HL-60 (cell line): ENCODE measurements around the gene CCDC59.

Experiments used
- DNase-seq, 2 experiments: peaks; one replicate each; pipeline ENCODE4 v3.0.0-alpha.2; 2010 to 2020; ENCODE audit warnings: low read depth in 1 of 2, low spot score in 1 of 2
- H3K27ac ChIP-seq: fragments of 250-450 bp; sonication (Bioruptor Pico); replicated peaks from 2 replicates; pipeline ENCODE4 v1.5.1; 2020; ENCODE audit warnings: mild to moderate bottlenecking, moderate library complexity
- H3K27me3 ChIP-seq: fragments of 250-450 bp; sonication (Bioruptor Pico); 2 replicates; pipeline ENCODE4 v1.5.1; 2021; ENCODE audit warnings: mild to moderate bottlenecking, moderate library complexity; ENCODE audit not compliant: insufficient read depth, poor library complexity, severe bottlenecking
- H3K4me3 ChIP-seq: replicated peaks from 2 replicates; pipeline ENCODE4 v1.5.1; 2011; ENCODE audit warnings: mild to moderate bottlenecking, control low read depth, low read length; ENCODE audit not compliant: insufficient read depth
- GABPA ChIP-seq: IDR thresholded peaks from 2 replicates; pipeline ENCODE4 v1.6.1; 2012; ENCODE audit warnings: low read depth
- POLR2AphosphoS5 ChIP-seq: IDR thresholded peaks from 2 replicates; pipeline ENCODE4 v1.6.1; 2012; ENCODE audit warnings: low read depth
- SPI1 ChIP-seq: IDR thresholded peaks from 2 replicates; pipeline ENCODE4 v1.6.1; 2012; ENCODE audit warnings: low read depth, mild to moderate bottlenecking, borderline replicate concordance
- TF ChIP-seq, protein P1 (sequence below): IDR thresholded peaks from one replicate; pipeline ENCODE4 v1.5.1; 2011; ENCODE audit warnings: low read length, control low read depth, inconsistent platforms; ENCODE audit not compliant: insufficient read depth
- TF ChIP-seq, protein P2 (sequence below): IDR thresholded peaks from 2 replicates; pipeline ENCODE4 v1.6.1; 2012; ENCODE audit warnings: low read depth; ENCODE audit not compliant: insufficient replicate concordance

The CCDC59 gene

DNA sequence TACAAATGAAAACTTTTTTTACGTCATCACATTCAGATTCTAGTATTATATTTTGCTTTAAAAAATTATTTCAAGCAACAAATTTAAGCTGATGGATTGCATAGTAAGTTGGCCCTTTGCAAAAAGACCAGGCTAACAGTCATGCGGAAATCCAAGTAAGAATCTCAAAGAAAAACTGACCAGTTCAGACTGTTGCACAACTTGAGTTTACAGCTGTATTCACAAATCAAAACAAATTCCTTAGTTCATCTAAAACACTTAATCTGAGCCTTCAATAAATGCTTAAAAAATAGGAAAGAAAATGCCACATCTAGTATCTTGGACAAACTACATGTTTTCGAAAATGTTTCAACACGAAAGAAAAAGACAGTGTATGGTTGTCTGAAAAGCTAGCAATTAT lies 847 bp downstream of the CCDC59 start:
- TF ChIP-seq GABPA: no peak
- TF ChIP-seq, protein P1, sequence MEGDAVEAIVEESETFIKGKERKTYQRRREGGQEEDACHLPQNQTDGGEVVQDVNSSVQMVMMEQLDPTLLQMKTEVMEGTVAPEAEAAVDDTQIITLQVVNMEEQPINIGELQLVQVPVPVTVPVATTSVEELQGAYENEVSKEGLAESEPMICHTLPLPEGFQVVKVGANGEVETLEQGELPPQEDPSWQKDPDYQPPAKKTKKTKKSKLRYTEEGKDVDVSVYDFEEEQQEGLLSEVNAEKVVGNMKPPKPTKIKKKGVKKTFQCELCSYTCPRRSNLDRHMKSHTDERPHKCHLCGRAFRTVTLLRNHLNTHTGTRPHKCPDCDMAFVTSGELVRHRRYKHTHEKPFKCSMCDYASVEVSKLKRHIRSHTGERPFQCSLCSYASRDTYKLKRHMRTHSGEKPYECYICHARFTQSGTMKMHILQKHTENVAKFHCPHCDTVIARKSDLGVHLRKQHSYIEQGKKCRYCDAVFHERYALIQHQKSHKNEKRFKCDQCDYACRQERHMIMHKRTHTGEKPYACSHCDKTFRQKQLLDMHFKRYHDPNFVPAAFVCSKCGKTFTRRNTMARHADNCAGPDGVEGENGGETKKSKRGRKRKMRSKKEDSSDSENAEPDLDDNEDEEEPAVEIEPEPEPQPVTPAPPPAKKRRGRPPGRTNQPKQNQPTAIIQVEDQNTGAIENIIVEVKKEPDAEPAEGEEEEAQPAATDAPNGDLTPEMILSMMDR: no peak
- no peak for TF ChIP-seq POLR2AphosphoS5
- TF ChIP-seq SPI1: no peak
- TF ChIP-seq, protein P2, sequence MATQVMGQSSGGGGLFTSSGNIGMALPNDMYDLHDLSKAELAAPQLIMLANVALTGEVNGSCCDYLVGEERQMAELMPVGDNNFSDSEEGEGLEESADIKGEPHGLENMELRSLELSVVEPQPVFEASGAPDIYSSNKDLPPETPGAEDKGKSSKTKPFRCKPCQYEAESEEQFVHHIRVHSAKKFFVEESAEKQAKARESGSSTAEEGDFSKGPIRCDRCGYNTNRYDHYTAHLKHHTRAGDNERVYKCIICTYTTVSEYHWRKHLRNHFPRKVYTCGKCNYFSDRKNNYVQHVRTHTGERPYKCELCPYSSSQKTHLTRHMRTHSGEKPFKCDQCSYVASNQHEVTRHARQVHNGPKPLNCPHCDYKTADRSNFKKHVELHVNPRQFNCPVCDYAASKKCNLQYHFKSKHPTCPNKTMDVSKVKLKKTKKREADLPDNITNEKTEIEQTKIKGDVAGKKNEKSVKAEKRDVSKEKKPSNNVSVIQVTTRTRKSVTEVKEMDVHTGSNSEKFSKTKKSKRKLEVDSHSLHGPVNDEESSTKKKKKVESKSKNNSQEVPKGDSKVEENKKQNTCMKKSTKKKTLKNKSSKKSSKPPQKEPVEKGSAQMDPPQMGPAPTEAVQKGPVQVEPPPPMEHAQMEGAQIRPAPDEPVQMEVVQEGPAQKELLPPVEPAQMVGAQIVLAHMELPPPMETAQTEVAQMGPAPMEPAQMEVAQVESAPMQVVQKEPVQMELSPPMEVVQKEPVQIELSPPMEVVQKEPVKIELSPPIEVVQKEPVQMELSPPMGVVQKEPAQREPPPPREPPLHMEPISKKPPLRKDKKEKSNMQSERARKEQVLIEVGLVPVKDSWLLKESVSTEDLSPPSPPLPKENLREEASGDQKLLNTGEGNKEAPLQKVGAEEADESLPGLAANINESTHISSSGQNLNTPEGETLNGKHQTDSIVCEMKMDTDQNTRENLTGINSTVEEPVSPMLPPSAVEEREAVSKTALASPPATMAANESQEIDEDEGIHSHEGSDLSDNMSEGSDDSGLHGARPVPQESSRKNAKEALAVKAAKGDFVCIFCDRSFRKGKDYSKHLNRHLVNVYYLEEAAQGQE: no peak
- no peaks in the 10 kb centered on the region for H3K27me3 ChIP-seq
- peak overlapping the region; percentile 99 for H3K27ac ChIP-seq

DNA sequence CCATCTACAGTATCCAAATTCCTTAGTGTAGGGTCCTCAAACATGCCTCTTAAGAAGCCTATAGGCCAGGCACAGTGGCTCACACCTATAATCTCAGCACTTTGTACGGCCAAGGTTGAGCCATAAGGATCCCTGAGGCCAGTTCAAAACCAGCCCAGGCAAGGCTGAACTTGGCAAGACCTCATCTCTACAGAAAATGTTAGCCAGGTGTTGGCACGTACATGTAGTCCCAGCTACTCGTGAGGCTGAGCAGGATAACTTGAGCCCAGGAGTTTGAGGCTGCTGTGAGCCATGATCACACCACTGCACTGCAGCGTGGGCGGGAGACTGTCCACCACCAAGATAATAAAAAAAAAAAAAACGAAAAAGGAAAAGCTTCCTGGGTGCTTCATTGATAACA lies 6.8 kb downstream of the CCDC59 start:
- DNase-seq: no peak
- Histone ChIP-seq H3K27me3 (no peaks in the 10 kb centered on the region), H3K27ac (no peak overlapping the region), H3K4me3 (no peak overlapping the region)
- no peak for TF ChIP-seq POLR2AphosphoS5
- TF ChIP-seq, protein P2: no peak
- TF ChIP-seq, protein P1: no peak
- no peak for TF ChIP-seq SPI1
- TF ChIP-seq GABPA: no peak

More for the DNA sequence above, 847 bp downstream of the CCDC59 start:
- no peak for DNase-seq
- H3K4me3 ChIP-seq: peak overlapping the region; percentile 96

DNA sequence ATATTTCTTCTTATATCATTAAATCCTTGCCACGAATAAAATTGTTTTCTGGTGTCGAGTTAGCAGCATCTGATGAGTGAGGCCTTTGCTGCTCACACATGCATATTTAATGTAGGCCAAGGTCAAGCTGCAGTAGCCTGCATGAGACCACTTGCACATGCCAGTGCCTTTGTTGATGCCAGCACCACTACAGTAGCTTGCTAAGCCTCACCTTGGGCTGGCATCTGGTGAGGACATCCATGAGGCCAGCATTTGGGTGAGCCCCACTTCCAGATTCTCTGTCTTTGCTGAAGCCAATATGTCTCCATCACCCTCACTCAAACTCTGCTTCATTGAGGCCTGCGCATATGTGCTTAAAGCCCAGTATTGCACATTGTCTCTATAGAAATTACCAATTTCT lies 8.0 kb downstream of the CCDC59 start:
- no peak for DNase-seq
- Histone ChIP-seq H3K27ac (no peak overlapping the region), H3K27me3 (no peaks in the 10 kb centered on the region), H3K4me3 (no peak overlapping the region)
- no peak for TF ChIP-seq POLR2AphosphoS5
- TF ChIP-seq, protein P2: no peak

DNA sequence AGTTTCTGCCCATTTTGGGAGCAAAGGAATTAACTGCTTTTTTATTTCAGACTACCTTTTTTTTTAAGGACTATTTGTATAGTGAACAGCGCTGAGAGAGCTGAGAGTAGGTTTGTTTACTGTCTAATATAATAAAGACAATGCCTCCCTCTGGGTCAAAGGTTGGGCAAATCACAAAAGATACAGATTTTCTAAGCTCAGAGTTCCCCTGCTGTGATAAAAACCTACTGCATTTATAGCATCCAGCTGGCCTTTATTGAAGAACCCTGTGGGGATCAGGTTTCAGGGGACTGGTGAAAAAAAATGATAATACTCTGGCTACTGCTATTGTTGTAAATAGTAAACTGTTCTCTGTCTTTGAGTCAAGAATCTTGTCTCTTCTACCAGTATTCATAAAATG lies 28.7 kb downstream of the CCDC59 start:
- Histone ChIP-seq H3K27ac (no peak overlapping the region), H3K4me3 (no peak overlapping the region), H3K27me3 (no peaks in the 10 kb centered on the region)
- TF ChIP-seq GABPA (no peak), SPI1 (no peak)
- no peak for DNase-seq
